ENCODE measurements around the gene CDK16.
"Not testable (repeated sequence)": the region's sequence is repeated elsewhere in the genome, so short reads cannot be mapped to it uniquely, and the experiment has no call there.

CDK16 gene

DNA sequence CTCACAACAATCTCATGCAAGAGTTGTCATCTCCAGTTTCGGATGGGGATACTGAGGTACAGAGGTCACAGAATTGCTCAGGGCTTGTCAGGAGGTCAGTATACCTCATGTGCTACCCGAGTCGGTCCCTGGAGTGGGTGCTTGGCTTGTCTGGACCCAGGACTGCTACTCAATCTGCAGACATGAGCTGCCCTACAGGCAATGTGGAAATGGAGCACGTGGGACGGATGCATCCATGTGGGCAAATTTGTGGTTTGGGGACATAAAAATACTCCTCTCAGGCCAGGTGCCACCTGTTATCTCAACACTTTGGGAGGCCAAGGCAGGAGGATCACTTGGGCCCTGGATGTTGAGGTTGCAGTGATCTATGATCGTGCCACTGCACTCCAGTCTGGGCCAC, 30.1 kb downstream of the CDK16 start:
- H3K27ac ChIP-seq: no peak overlapping the region
- TF ChIP-seq ZFX (IDR thresholded peaks at IDR 0.05): no peak
- TF ChIP-seq, protein P1, sequence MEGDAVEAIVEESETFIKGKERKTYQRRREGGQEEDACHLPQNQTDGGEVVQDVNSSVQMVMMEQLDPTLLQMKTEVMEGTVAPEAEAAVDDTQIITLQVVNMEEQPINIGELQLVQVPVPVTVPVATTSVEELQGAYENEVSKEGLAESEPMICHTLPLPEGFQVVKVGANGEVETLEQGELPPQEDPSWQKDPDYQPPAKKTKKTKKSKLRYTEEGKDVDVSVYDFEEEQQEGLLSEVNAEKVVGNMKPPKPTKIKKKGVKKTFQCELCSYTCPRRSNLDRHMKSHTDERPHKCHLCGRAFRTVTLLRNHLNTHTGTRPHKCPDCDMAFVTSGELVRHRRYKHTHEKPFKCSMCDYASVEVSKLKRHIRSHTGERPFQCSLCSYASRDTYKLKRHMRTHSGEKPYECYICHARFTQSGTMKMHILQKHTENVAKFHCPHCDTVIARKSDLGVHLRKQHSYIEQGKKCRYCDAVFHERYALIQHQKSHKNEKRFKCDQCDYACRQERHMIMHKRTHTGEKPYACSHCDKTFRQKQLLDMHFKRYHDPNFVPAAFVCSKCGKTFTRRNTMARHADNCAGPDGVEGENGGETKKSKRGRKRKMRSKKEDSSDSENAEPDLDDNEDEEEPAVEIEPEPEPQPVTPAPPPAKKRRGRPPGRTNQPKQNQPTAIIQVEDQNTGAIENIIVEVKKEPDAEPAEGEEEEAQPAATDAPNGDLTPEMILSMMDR (conservative IDR thresholded peaks at IDR 0.05): no peak

DNA sequence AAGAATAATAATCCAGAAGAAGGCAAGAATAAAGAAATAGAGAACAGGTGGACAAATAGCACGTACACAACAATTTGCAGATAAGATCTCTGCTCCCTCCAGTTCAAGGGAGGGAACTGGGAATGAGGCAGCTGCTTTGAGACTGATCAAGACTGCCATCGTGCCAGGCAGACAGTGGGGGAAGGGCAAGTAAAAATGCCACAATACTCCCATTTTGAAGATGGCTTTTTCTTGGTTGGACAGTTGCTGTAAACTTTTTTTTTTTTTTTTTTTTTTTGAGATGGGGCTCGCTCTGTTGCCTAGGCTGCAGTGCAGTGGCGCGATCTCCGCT, 31.5 kb downstream of the CDK16 start:
- no peak overlapping the region for H3K27ac ChIP-seq
- no peak for TF ChIP-seq ZFX (IDR thresholded peaks at IDR 0.05)
- TF ChIP-seq, protein P1 (conservative IDR thresholded peaks at IDR 0.05): no peak

DNA sequence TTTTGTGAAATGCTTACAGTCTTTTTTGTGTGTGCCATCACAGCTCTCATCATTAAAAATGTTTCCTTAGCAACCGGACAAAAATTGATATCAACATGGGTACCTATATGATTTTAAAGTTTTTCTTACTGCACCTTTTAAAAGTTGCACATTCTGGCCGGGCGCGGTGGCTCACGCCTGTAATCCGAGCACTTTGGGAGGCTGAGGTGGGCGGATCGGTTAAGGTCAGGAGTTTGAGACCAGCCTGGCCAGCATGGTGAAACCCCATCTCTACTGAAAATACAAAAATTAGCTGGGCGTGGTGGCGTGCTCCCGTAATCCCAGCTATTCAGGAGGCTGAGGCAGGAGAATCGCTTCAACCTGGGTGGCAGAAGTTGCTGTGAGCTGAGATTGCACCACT, 39.1 kb downstream of the CDK16 start:
- not testable (repeated sequence) for H3K27ac ChIP-seq

DNA sequence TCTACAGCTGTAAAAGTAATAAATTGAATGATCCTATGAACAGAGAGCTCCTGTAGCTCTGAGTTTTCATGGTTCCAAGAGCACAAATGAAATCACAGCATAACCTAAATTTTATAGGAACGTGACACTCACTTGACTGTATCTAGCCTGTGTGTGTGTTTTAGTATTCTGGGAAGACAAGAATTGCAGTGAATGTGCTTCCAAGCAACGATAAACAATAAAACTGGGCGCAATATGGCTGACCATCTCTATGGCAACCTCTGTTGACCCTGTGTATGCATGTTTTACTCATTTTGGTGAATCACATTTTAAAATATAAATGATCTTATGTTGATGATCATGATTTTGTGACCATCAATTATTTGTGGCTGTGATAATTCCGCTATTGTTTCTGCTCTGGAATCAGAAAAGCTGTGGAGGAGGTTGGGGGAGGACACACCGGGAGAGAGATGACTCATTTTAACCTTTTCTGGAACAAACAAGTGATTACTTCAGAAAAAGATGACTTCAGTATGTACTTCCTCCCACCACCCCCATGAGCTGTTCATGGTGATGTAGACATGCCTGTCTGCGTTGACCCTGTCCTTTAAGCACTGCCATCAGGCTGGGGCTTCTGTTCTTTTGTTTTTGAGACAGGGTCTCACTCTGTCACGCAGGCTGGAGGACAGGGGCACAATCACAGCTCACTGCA, 46.1 kb downstream of the CDK16 start:
- no peak overlapping the region for H3K27ac ChIP-seq
- TF ChIP-seq, protein P1 (conservative IDR thresholded peaks at IDR 0.05): no peak
- no peak for TF ChIP-seq ZFX (IDR thresholded peaks at IDR 0.05)

DNA sequence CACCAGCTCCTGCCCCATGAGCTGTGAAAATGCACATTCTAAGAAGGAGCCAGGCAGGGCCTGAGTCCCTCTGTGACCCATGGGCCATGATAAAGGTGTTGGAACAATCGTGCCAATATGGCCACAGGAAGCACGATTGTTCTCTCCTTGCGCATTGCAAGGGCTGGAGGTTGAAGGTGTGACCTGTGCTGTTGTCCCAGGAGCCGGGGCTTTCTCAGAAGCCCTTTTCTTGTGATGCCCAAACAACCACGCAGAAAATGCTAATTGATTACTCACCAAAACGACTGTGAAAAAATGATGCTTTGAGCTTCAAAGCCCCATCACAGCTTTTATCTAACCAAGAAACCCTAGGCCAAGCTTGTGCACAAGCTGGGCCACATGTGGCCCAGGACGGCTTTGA, 48.2 kb downstream of the CDK16 start:
- no peak for TF ChIP-seq ZFX (IDR thresholded peaks at IDR 0.05)
- TF ChIP-seq, protein P1 (conservative IDR thresholded peaks at IDR 0.05): no peak
- no peak overlapping the region for H3K27ac ChIP-seq

DNA sequence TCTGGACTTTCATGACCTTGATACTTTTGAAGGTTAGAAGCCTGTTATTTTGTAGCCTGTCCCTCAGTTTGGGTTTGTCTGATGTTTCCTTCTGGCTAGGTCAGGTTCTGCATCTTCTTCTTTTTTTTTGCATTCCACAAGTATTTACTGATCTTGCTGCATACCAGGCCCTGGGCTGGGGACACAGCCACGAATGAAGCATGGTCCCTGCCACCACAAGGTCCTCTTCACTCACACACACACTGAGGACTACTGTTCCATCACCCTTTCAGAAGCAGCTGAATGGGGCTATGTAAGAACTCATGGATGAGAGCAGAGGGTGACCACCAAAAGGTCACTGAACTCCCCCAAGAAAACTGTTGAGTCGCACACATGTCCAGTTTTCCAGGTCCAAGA, 53.5 kb downstream of the CDK16 start:
- TF ChIP-seq, protein P1 (conservative IDR thresholded peaks at IDR 0.05): no peak
- no peak for TF ChIP-seq ZFX (IDR thresholded peaks at IDR 0.05)
- H3K27ac ChIP-seq: no peak overlapping the region

DNA sequence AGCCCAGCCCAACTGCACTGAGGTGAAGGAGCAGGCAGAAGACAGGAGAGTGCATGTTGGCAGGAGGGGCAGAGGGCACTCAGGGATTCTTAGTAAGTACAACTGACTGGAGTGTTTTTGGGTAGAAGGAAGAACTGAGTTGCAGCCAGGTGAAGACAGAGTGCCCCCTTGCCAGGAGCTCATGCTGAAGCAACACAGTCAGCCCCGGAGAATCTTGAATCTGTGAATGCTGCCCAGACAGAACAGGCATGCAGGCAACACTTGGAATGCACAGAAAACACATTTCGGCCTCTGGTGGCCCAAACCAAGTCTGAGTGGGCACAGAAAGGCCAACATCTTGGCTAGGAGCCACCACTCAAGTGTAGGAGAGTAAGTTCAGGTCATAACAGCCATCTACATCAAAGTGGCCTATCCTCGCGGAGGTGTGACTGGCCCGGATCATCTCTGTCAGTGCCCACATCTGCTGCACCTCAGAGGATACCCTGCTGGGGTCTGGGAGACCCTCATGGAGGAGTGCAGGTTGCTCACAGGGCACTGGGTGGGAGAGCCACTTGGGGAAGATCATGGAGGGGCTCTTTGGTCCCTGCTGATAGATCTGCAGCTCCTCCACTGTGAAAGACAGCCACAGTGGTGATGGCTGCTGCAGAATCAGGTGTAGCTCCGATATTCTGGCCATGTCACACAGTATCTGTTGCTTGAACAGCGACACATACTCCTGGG, 54.7 kb downstream of the CDK16 start:
- H3K27ac ChIP-seq: no peak overlapping the region
- TF ChIP-seq, protein P1 (conservative IDR thresholded peaks at IDR 0.05): no peak
- no peak for TF ChIP-seq ZFX (IDR thresholded peaks at IDR 0.05)

DNA sequence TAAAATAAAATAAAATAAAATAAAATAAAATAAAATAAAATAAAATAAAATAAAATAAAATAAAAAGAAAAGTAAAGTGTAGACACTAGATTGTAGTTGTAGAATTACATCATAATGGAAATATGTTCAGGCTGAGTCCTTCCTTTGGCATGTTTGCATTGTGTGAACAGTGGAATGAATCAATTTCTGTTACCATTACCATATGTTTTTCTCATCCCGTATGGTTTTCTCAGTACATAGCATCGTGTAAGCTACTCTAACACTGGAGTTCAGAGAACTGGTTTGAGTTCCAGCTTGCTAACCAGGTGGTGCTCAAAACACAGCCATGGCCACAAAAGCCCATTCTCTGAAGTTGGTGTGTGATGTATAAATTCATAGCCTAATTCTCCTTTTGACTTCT, 60.2 kb downstream of the CDK16 start:
- no peak overlapping the region for H3K27ac ChIP-seq
- no peak for TF ChIP-seq ZFX (IDR thresholded peaks at IDR 0.05)
- TF ChIP-seq, protein P1 (conservative IDR thresholded peaks at IDR 0.05): no peak
